Uterus (tissue), 2 donors: Measurements from ENCODE around the gene ESRRG.

Experiments
- CTCF ChIP-seq, 4 experiments: fragments of 200-600 bp in 2 of 4; fragments of 450-650 bp in 2 of 4; sonication (generic) in 2 of 4; IDR thresholded peaks; one replicate each; pipeline ENCODE4 v1.5.1; 2016 to 2019; ENCODE audit warnings: antibody characterized with exemption in 4 of 4, mild to moderate bottlenecking in 2 of 4, moderate library complexity in 1 of 4
- POLR2A ChIP-seq, 2 donors: fragments of 450-650 bp; IDR thresholded peaks; one replicate each; pipeline ENCODE4 v1.6.1; 2016; ENCODE audit warnings: antibody characterized with exemption in 2 of 2, mild to moderate bottlenecking in 1 of 2, moderate library complexity in 1 of 2

GRCh38 chr1:216485042-216485441 lies 238.2 kb downstream of the ESRRG start:
- TF ChIP-seq CTCF (IDR thresholded peaks at IDR 0.05), result no peak
- no peak for TF ChIP-seq POLR2A (IDR thresholded peaks at IDR 0.05)
